Fibroblast of mammary gland (primary cell): ENCODE data around the gene GNPTG.

ENCODE experiments used
- DNase-seq: peaks from one replicate; pipeline ENCODE4 v3.0.0-alpha.2; 2010; ENCODE audit warnings: low read depth
- H3K4me3 ChIP-seq: 2 replicates; pipeline ENCODE4 v1.5.1; 2011; ENCODE audit warnings: low read depth, mild to moderate bottlenecking, low read length, moderate library complexity; ENCODE audit not compliant: control insufficient read depth
- CTCF ChIP-seq: conservative IDR thresholded peaks from 2 replicates; pipeline ENCODE4 v1.5.1; 2011; ENCODE audit warnings: low read depth, low read length, inconsistent platforms; ENCODE audit not compliant: control insufficient read depth, insufficient read depth

GNPTG gene

GRCh38 chr16:1354815-1355540 is 3.2 kb downstream of the GNPTG start:
- no peak for TF ChIP-seq CTCF
- DNase-seq, result no peak
- no peak overlapping the region for H3K4me3 ChIP-seq

GRCh38 chr16:1355591-1355990 is 3.9 kb downstream of the GNPTG start:
- no peak for TF ChIP-seq CTCF
- DNase-seq, result no peak
- H3K4me3 ChIP-seq, result no peak overlapping the region

GRCh38 chr16:1356061-1356900 is 4.5 kb downstream of the GNPTG start:
- TF ChIP-seq CTCF, result no peak
- H3K4me3 ChIP-seq, result no peak overlapping the region
- DNase-seq, result no peak

- H3K4me3 ChIP-seq, result no peak overlapping the region
- no peak for TF ChIP-seq CTCF
- DNase-seq, result peak; percentile 28
Observed at GRCh38 chr16:1357906-1358566, 6.3 kb downstream of the GNPTG start.

- TF ChIP-seq CTCF, result no peak
- H3K4me3 ChIP-seq, result no peak overlapping the region
- no peak for DNase-seq
Observed at GRCh38 chr16:1361685-1362360, 10.1 kb downstream of the GNPTG start.

GRCh38 chr16:1362807-1363206 is 11.1 kb downstream of the GNPTG start:
- TF ChIP-seq CTCF, result no peak
- DNase-seq, result no peak
- no peak overlapping the region for H3K4me3 ChIP-seq
